ENCODE data around the gene DPEP3.
"Not testable (repeated sequence)": the region's sequence is repeated elsewhere in the genome, so short reads cannot be mapped to it uniquely, and the experiment has no call there.

DPEP3 gene, protein sequence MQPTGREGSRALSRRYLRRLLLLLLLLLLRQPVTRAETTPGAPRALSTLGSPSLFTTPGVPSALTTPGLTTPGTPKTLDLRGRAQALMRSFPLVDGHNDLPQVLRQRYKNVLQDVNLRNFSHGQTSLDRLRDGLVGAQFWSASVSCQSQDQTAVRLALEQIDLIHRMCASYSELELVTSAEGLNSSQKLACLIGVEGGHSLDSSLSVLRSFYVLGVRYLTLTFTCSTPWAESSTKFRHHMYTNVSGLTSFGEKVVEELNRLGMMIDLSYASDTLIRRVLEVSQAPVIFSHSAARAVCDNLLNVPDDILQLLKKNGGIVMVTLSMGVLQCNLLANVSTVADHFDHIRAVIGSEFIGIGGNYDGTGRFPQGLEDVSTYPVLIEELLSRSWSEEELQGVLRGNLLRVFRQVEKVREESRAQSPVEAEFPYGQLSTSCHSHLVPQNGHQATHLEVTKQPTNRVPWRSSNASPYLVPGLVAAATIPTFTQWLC

DNA sequence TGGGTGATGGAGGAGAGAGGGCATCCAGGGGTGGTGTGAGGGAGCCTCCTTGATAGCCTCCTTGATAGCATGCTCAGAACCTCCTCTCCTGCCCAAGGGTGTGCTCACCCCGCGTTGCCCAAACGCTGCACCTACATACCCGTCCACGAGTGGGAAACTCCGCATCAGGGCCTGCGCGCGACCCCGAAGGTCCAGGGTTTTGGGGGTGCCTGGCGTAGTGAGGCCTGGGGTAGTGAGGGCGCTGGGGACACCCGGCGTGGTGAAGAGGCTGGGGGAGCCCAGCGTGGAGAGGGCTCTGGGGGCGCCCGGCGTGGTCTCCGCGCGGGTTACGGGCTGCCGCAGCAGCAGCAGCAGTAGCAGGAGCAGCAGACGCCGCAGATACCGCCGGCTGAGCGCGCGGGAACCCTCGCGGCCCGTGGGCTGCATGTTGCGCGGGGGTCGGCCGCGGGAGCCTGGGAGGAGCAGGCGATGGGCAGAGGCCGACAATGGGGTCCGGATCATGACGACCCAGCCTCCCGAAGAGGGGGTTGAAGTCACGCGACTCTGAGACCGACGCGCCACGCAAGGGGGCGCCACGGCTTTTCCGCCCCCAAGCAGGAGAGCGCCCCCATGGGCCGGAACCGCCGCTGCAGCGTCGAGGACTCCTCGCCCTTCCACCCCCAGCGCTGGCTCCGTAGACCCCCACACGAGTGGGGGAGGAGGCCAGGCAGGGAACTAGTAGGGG lies at the start of gene DPEP3:
Gene DPEP3, minus strand, starts transcription at position 545 of the 724 bp plus-strand sequence. Its CDS starts 119 bp downstream, at position 426.
- DNase-seq (ENCODE audit: low read depth): no peak

DNA sequence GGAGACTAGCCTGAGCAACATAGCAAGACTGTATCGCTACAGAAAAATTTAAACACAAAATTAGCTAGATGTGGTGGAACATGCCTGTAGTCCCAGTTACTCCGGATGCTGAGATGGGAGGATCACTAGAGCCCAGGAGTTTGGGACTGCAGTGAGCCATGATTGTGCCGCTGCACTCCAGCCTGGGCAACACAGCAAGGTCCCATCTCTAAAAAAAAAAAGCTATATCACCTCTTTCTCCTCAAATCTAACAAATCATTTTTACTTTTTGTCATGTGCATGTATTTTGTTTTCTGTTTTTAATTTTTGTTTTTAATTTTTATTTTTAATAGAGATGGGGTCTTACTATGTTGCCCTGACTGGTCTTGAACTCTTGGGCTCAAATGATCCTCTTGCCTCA lies 48.7 kb upstream of the DPEP3 start:
- DNase-seq (ENCODE audit: low read depth): no peak

DNA sequence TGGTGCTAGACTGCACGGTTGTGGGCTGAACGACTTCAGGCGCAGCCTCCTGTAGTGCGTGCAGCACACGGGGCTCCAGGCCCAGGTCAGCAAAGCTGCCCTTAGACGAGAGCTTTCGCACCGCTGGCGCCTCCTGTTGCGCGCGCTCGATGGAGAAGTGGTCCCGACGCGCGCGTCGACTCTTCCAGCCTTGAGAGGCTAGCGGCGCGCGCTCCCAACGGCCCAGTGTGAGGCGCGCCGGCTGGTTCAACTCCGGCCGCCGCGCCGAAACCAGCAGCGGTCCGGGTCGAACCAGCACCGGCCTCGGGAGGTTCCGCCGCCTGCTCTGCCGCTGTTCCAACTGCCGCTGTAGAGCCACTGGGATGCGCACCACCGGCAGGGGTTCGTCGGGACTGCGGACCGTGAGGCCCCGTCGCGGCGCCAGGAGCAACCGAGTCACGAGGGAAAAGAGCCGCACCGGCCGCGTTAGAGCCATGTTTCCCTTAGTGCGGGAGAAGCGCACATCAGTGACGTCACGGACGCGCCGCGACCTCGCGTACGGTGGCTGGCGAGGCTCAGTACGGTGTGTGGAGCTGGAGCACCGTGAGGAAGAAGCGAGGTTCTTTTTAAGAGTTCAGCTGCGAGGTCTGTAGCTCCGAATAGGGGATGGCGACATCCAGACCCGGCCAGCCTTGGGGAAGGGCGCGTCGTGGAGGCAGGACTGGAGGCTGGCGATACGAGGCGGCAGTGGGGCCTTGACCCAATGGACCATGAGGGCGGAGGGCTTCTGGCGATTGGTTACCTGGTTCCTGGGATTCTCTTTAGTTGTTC lies 42.6 kb upstream of the DPEP3 start, which contains the start of the genes DDX28 and DUS2:
Gene DDX28, minus strand, starts transcription at position 505 of the 810 bp plus-strand sequence. Its CDS starts 30 bp downstream, at position 475.
Gene DUS2, plus strand, starts transcription at position 557 of the 810 bp plus-strand sequence. CDS start 14,740 bp downstream, outside the sequence.
- DNase-seq (ENCODE audit: low read depth): peak; percentile 93

DNA sequence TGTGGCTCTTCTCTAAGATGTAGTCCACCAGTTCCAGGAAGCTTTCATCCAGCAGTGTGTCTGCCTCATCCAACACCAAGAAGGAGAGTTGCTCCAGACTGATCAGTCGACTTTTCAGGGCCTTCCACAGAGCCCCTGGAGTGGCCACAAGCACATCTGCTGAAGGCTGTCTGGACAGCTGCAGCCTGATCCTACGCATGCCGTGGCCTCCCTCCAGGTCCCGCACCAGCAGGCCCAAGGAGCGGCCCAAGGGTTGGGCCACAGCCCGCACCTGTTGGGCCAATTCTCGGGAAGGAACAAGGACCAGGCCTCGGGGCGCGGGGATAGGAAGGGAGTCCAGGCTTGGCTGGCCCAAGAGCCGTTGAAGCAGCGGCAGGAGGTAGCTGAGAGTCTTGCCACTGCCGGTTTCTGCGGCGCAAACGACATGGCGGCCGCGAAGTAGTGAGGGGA lies 42.0 kb upstream of the DPEP3 start:
- no peak for DNase-seq (ENCODE audit: low read depth)

DNA sequence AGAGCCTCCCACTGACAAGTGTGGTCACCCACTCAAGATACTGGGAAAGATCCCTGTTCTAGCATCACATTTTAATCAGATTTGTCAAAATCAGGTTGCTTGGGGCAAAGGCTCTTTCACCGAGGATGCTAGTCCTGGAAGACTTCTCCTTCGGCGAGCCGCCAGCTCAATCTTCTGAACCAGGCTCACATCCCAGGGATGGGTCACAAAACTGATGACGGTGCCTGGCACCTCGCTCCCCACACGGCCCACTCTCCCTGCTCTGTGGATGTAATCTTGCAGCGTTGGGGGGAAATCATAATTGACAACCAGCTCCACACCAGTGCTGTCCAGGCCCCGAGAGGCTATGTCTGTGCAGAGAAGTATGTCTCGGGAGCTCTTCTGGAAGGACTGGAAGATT lies 41.2 kb upstream of the DPEP3 start:
- no peak for DNase-seq (ENCODE audit: low read depth)

DNA sequence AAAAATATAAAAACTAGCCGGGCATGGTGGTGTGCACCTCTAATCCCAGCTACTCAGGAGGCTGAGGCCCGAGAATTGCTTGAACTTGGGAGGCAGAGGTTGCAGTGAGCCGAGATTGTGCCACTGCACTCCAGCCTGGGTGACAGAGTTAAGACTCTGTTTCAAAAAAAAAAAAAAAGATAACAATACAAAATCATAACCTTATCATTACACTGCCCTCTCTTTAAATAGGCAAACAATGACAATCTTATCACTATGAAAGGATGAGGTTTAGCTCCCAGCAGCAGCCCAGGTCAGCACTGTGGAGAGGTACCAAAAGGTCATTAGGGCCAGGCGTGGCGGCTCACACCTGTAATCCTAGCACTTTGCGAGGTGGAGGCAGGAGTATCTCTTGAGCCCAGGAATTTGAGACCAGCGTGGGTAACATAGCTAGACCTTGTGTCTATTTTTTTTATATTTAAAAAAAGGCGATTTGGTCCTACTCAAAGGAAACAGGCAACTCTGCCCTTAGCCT lies 38.9 kb upstream of the DPEP3 start:
- no peak for DNase-seq (ENCODE audit: low read depth)

DNA sequence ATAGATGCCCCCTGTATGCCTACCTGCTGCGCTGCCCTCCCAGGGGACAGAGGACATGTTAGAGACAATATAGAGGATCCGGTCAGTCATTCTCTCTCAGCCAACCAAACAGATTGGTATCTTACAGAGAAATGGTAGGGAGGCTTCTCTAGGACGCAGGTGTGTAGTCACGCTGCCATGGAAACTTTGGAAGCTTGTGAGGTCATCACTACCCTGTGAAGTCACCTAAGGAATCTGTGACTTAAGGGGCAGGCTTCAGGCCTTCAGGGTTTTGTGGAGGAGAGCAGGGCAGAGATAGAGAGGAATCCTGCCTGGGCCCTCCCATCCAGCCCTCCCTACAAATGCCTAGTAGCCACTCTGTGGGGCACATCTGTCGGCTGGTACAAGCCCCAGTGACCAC lies 35.4 kb upstream of the DPEP3 start, which contains the start of gene DPEP2NB:
Gene DPEP2NB, minus strand, starts transcription at position 231 of the 400 bp plus-strand sequence. Its CDS starts 141 bp downstream, at position 90.
- DNase-seq (ENCODE audit: low read depth): no peak

DNA sequence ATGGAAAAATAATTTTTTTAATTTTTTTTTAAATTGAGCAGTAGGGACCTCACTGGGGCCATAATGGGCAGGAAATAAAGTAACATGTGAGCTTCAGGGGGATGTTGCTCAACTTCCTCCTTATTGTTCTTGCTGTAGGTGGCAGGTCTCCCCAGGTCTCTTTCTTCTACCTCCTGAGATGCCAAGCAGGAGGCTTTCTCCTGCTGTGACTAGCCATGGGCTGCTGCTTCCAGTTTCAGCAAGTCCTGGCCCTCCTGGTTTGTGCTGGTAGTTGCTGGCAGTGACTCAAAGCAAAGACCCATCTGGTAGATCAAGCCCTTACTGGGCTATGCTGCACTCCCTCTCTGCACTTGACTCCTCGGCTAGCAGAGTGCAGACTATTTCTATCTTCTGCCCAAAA lies 33.1 kb upstream of the DPEP3 start:
- no peak for DNase-seq (ENCODE audit: low read depth)

DNA sequence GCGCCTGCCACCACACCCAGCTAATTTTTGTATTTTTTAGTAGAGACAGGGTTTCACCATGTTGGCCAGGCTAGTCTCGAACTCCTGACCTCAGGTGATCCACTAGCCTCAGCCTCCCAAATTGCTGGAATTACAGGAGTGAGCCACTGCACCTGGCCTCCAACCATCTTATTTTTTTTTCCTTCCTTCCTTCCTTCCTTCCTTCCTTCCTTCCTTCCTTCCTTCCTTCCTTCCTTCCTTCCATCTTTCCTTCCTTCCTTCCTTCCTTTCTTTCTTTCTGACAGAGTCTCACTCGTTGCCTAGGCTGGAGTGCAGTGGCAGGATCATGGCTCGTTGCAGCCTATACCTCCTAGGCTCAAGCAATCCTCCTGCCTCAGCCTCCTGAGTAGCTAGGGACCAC lies 29.6 kb upstream of the DPEP3 start:
- not testable (repeated sequence) for DNase-seq (ENCODE audit: low read depth)

DNA sequence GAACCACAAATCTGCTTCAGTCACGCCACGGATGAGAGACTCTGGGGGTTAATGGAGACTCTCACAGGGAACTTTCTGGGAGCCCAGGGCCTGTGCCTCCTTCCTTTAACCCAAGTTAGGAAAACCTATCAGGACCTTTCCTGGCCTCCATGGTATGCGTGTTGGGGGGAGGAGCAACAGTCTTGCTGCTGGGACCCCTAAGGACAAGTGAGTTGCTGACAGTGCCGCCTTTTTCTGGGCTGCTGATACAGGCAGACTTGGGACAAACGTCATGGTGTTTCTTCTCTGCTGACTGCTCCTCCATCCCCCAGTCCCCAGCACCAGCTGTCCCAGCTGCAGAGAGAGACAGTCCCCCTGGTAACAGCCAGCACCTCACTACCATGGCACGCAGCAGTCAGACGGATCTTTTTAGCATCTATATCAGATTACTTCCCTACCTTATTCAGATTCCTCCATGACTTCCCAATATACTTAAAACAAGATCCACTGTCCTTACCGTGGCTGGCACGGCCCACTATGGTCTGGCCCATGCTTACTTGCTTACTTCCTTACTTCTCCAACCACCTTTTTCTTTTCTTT lies 28.9 kb upstream of the DPEP3 start:
- no peak for DNase-seq (ENCODE audit: low read depth)

DNA sequence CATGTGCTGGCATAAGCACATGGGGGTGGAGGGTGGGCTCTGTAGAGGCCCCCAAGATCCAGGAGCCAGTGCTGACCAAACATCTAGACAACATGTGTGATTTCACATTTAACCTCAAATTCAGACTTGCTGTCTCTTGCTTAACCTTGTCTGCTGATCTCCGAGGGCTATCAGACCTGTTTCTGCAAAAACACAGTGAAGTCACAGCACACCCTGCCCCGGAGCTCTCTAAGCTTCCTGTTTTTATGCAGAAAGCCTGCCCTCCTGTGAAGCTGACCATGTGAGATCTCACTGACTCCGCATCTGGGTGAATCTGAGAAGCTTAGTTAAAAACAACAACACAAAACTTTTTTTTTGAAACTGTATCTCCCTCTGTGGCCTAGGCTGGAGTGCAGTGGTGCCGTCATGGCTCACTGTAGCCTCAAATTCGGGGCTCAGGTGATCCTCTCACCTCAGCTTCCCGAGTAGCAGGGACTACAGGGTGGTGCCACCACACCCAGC lies 25.5 kb upstream of the DPEP3 start:
- DNase-seq (ENCODE audit: low read depth): no peak

DNA sequence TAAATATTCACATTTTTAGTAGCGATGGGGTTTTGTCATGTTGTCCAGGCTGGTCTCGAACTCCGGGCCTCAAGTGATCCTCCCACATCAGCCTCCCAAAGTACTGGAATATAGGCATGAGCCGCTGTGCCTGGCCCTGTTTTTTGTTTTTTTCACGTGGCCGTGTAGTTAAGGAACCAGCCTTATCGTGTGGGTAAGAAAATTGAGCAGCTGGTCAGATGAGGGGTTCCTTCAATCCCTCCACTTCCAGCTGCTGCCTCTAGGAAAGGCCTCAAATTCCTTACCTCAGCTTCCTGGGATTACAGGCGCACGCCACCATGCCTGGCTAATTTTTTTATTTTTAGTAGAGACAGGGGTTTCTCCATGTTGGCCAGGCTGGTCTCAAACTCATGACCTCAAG lies 24.9 kb upstream of the DPEP3 start:
- DNase-seq (ENCODE audit: low read depth): no peak

DNA sequence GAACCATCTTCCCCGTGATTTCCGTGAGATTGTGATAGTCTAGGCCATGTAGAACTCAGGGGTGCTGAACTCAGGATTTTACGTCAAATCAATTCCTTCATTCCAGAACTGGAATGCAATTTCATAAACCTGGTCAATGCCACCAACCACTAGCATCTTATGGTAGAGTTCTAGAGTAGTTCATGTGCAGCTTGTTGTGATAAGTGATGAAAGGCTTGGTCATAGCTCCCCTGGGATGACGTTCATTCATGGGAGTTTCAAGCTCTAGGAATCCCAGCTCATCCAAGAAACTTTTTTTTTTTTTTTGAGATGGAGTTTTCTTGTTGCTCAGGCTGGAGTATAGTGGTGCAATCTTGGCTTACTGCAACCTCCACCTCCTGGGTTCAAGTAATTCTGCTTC lies 22.7 kb upstream of the DPEP3 start:
- no peak for DNase-seq (ENCODE audit: low read depth)

DNA sequence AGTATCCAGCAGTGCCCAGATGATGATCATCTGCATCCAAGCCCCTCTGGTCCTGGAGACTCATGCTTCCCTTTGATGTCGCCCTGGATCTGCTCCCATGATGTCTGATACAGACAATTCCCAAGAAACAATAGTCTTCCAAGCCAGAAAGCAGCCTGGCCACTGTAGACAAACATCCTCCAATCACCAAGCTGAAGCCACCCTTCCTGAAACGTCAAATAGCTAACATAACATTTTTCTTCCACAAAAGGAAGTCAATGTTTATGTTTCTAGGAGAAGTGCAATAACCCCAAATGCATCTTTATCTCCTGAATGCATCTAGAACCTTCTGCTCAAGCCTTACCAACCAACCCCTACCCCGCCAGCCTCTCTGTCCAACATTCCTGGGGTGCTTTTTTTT lies 20.2 kb upstream of the DPEP3 start:
- DNase-seq (ENCODE audit: low read depth): no peak

DNA sequence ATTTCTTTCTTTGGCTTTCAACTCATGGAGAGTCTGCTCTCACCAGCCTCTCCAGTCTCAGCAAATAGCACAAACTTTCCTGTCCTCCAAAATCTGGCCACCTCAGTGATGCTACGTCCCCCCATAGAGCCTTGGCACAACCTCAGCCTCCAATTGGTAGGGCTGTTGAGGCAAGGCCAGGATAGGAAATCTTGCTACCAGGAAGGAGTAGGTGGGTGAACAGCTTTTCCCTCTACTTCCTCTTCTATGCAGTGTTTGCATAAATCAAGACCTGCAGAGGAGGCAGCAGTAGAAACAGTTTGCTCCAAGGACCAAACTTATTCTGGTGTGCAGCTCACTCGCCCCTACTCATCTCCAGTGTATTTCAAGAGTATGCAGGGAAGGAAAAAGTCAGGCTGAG lies 19.7 kb upstream of the DPEP3 start:
- DNase-seq (ENCODE audit: low read depth): no peak

DNA sequence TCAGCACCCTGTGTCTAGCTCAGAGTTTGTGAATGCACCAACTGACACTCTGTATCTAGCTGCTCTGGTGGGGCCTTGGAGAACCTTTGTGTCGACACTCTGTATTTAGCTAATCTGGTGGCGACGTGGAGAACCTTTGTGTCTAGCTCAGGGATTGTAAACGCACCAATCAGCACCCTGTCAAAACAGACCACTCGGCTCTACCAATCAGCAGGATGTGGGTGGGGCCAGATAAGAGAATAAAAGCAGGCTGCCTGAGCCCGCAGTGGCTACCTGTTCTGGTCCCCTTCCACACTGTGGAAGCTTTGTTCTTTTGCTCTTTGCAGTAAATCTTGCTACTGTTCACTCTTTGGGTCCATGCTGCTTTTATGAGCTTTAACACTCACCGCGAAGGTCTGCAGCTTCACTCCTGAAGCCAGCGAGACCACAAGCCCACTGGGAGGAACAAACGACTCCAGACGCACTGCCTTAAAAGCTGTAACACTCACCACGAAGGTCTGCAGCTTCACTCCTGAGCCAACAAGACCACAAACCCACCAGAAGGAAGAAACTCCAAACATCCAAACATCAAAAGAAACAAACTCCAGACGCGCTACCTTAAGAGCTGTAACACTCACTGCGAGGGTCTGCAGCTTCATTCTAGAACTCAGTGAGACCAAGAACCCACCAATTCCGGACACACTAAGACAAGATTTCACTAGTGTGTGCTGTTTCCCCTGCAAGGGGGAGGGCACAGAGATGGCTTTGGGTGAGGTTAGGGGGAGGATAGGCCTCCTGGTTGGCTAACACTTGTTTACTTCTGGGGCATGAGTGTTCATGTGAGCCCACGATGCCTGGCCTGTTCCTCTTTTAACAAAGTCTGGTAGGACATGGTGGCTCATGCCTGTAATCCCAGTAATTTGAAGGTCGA lies 18.7 kb upstream of the DPEP3 start, which contains the start of gene DPEP2:
Gene DPEP2, minus strand, starts transcription at position 706 of the 910 bp plus-strand sequence. CDS start 6,272 bp downstream, outside the sequence.
- DNase-seq (ENCODE audit: low read depth): not testable (repeated sequence)

DNA sequence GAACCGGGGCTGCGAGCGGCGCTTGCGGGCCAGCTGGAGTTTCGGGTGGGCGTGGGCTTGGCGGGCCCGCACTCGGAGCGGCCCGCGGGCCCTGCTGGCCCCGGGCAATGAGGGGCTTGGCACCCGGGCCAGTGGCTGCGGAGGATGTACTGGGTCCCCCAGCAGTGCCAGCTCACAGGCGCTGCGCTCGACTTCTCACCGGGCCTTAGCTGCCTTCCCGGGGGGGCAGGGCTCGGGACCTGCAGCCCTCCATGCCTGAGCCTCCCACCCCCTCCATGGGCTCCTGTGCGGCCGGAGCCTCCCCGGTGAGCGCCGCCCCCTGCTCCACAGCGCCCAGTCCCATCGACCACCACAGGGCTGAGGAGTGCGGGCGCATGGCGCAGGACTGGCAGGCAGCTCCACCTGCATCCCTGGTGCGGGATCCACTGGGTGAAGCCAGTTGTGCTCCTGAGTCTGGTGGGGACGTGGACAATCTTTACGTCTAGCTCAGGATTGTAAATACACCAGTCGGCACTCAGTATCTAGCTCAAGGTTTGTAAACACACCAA lies 18.0 kb upstream of the DPEP3 start:
- not testable (repeated sequence) for DNase-seq (ENCODE audit: low read depth)

DNA sequence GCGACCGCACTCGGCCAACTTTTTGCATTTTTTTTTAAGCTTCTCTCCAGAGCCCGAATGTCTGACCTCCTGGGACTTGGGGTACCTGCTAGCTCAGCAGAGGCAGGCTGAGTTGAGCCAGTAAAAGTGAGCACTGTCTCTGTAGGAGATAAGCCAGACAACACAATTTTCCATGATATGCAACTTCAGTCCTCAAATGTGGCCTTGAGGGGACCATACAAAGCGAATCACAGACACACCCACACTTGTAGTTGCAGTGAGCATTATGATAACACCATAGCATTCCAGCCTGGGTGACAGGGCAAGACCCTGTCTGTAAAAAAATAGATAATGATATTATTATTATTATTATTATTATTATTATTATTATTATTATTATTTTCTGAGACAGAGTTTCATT lies 16.4 kb upstream of the DPEP3 start:
- no peak for DNase-seq (ENCODE audit: low read depth)

DNA sequence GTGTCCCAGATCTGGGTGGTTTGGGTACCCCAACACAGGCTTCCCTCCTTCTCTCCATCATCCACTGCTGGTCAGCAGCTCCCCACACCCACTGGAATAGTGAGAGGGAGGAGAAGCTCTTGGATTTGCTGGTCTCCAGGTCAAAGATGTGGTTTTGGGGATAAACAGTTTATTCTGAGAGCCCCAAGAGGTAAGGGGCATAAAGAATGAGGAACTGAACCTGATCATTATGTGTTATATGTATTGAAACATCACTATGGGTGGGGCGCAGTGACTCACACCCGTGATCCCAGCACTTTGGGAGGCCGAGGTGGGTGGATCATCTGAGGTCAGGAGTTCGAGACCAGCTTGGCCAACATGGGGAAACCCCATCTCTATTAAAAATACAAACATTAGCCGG lies 15.1 kb upstream of the DPEP3 start:
- no peak for DNase-seq (ENCODE audit: low read depth)

DNA sequence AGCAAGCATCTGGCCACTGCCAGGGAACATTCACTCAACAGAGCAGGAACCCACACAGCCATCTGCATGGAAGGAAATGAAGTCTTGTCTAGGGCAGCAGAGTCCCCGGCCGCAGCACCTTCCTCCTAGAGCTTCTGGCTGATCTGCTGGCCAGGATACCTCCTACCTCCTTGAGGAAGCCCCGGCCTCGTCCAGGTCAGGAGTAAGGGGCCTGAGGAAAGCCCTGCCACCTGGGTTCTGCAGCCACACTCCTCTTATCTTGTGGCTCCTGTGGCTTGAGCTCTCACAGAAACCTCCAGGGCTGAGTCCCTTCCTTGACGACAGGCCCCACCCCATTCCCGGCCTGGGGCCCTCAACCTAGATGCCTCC lies 13.7 kb upstream of the DPEP3 start:
- DNase-seq (ENCODE audit: low read depth): not testable (repeated sequence)
